HG02642 (cell line): ENCODE data around the gene ABLIM2.
A peak's percentile ranks its signal among the peaks of the same experiment; 100 is the strongest.

ENCODE experiments used
- ATAC-seq: cut with Tn5 transposase; IDR thresholded peaks from one replicate; pipeline ENCODE4 v1.9.1; 2021; ENCODE audit warnings: mild to moderate bottlenecking; ENCODE audit not compliant: unreplicated experiment, poor library complexity

ABLIM2 gene

DNA sequence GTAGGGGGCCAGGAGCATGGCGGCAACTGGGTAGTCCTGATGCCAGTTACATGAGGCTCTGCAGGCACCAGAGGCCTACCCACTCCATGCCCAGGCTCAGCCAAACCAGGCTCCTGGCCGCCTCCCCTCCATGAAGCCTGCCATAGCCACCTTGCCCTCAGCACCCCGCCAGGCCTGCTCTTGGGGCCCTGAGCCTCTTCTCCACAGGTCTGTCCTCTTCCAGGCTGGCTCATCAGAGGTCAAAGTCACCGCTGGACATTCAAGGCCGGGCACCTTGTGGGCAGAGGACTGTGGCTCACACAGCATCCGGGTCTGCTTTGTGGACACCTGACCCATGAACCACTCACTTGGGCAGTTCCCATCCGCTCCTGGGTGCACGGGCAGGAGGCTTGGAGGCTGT lies 158.9 kb downstream of the ABLIM2 start:
- ATAC-seq = no peak

GRCh38 chr4:7999279-7999678 lies 159.3 kb downstream of the ABLIM2 start:
- ATAC-seq = no peak

- no peak for ATAC-seq
These were observed 160.2 kb downstream of the ABLIM2 start for GRCh38 chr4:7998447-7998846.

DNA sequence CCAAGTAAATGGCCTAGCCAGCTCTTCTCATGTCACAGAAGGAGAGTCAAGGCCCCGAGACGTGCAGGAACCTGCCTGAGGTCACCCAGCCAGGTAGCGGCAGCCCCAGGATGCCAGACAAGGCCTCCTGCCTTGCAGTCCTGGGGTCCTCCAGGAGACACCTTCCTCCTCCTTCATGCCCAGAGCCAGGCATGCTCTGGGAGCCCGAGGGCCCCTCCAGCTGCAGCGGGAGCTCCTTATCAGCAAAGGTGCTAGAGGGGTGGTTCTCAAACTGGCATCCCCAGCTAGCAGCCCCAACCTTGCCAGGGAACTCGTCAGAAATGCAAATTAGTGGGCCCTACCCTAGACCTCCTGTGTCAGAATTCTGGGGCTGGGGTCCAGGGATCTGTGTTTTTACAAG lies 162.7 kb downstream of the ABLIM2 start:
- ATAC-seq = no peak

DNA sequence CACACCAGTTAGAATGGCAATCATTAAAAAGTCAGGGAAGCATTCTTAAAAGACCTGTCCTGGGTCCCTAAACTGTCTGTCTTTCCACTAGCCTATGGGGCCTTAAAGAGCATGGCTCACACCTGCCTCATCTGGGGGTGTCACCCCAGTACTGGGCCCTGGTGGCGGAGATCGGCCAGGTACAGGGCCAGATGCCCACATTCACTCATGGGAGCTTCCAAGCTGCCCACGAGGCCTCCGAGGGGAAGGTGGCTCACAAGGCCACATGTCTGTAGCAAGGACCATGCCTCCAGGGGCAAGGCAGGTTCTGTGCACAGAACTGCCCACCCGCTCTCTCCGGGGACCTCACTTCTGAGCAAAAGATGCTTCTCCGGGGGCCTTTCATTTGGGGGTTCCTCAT lies 163.5 kb downstream of the ABLIM2 start:
- no peak for ATAC-seq

- no peak for ATAC-seq
These were observed 164.9 kb downstream of the ABLIM2 start for GRCh38 chr4:7993671-7994070.

DNA sequence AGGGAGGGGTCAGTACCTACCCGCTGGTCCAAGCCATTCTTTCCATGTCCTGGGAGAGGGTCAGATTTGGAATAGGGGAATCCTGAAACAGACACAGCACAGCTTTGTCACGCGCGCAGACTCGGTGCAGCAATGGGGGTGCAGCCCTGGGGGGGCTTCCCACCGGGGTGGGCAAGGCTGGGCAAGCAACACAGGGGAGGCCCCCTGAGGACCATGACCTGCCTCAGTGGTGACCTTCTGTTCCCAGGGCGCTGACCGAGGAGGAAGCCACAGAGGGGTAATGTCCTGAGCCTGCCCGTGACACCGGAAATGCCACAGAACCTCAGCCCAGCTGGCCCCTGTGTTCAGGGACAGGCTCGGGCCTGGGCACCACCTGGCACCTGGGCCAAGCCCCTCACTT lies 165.8 kb downstream of the ABLIM2 start:
- ATAC-seq = no peak

- no peak for ATAC-seq
These were observed 167.7 kb downstream of the ABLIM2 start for GRCh38 chr4:7990807-7991459.

DNA sequence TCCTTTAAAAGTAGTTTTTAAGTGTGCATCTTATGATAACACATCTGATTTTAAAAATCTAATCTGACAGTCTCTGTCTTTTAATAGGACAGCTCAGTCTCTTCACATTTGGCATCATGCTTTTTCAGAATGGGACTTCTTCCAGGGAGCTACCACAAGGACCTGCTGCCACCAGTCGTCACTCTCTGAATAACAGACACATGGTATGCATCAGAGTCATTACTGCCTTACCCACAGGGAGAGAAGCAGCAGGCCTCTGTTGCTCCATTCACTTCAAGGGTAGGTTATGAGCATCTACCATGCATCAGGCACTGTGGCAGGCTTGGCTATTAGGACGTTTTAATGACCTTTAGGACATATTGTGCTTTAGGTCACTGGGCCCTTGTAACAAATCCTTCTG lies 169.0 kb downstream of the ABLIM2 start:
- ATAC-seq = no peak

DNA sequence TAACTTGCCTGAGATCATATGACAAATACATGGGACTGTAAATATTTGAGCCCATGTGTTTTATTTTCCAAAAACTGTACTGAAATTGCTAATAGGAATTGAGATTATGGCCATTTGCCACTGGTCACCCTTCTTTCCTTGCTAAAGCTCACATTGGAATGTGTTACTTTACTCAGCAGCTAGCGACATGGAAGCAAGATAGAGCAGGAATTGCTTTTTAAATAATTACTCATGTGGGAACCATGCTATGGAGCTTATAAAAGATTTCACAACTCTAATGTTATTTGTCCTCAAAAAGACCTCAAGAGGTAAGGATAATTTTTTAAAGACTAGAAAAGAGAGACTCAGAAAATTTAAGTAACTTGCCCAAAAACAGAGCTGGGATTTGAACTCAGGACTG lies 170.2 kb downstream of the ABLIM2 start:
- no peak for ATAC-seq

DNA sequence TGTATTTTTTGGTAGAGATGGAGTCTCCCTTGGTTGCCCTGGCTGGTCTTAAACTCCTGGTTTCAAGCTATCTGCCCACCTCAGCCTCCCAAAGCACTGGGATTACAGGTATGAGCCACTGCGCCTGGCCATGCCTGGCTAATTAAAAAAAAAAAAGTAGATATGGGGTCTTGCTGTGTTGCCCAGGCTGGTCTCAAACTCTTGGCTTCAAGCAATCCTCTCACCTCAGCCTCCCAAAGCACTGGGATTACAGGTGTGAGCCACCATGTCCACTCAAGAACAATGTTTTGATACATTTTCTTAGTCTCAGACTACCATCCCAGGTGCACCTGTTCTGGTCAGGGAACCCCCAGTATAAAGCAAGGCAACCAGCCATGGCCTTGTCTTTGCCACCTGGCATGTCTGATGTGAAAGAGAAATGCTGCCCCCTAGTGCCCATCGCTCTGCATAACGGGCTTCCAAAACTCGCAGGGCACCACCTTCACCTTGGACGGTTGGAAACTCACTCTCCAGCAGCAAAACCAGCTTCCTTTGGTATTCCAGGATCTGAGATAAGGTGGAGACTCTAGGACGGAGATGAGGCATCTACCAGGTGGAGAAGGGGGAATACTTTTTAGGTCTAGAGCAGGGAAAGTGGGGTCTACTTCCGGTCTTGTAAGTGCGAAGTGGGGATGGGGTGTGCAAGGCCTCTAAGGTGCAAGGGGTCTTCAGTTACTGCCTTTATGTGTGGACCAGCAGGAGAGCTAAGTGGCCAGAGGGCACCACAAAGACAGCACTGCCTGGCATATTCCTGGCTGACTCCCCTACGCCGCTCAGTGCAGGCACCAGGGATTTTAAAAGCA lies 171.2 kb downstream of the ABLIM2 start:
- ATAC-seq = peak; percentile 78

DNA sequence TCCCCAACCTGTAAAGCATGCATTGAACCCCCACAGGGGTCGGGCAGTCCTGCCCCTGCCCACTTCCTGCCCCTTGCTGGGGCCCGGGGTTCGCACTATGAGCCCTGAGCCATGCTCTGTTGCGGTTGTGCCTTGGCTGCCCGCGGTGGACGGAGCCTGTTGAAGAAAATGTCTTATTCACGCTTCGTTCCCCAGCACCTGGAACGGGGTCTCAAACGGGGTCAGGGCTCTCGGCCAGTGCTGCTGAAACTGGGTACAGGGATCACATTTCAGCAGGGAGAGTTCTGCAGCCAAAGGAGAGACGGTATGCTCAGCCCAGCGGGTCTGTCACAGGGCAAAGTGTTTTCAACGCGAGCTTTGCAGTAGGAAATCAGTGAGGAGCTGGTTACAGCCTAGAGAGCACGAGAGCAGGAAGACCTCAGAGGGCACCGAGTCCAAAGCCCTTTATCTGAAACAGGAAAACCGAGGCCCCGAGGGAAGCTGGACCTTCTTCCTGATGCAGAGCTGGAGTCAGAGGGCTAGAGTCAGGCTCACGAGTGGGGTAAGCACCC lies 172.6 kb downstream of the ABLIM2 start:
- no peak for ATAC-seq

- no peak for ATAC-seq
These were observed 173.5 kb downstream of the ABLIM2 start for GRCh38 chr4:7985072-7985471.

DNA sequence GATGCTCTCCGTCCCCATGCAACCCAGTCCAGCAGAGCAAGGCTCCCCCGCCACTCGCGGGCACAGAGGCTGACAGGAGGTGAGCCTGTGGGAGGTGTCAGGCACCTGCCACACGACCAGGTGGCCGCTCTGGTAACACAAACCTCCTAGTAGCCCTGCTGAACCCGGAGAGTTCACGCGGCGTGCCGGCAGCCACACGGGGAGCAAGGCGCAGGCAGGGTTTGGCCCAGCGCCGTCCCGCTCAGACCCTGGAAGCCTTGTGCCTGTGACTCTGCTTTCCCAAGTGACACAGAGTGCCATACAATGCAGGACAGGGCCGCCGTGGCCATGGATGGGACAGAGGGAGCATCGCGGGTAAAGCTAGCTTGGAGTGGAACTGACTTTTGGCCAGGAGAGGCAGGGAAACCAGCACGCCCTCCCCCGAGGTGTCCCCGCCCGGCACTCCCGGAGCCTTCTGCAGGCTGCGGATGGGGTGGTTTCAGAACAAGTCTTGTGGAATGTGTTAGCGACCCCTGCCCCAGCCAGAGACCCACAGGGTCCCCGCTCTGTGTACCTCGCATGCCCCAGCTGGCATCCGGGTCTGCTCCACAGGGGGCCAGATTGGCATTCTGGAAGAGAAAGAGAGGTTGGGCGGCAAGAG lies 174.2 kb downstream of the ABLIM2 start:
- ATAC-seq = no peak

GRCh38 chr4:7983296-7983695 lies 175.3 kb downstream of the ABLIM2 start:
- no peak for ATAC-seq

DNA sequence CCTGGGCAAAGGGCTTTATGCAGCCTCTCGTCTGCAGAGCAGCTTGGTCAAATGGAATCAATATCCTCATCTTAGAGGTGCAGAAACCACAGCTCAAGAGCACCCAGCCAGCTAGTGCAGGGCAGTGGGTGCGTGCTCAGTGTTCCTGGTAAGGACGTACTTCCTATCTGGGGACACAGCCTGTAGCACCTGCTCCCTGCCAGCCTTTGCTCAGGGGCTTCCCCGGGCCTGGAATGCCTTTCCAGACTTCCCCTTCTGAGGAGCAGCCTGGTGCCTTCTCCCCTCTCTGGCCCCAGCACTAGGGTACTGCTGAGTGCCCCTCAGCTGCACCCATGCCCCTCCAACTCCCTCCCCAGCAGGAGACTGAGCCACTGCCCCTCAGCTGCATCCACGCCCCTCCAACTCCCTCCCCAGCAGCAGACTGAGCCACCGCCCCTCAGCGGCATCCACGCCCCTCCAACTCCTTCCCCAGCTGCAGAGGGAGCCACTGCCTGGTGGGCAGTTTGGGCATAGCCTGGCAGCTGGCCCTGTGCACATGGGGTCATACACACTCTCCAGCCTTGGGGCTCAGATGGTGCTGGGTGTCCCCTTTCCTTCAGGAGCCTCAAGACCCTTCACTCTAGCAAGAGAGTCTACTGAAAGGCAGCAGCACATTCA lies 176.7 kb downstream of the ABLIM2 start:
- ATAC-seq = no peak

DNA sequence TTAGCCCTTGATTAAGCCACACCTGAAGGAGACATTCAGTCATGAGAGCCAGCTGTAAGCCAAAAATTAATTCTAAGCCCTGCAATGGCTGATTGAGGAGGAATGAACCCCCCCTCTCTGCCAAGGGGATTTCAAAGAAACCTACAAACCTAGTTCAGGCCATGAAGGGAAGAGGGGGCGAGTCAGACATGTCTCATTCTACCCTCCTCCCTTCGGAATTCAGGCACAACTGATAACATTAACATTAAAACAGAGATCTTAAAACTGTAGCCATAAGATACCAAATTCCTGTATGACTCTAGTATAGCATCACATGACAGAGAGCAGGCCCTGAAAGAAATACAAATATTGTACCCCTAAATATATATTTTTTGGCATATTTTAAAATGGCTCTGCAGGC lies 178.6 kb downstream of the ABLIM2 start:
- ATAC-seq = no peak

DNA sequence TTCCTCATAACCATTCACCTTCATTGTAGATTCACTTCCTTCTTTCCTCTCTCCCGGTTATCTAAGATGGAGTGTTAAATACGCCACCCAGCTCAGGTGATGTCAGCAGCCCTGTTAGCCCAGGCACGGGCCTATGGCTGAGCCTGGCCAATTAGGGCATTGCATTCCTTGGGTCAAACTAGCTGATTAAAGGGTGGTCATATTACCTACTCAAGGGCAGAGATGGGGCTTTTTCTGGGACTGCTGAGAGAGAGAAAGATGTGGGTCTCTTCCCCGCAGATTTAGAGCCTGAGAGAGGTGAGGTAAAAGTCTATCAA lies 179.0 kb downstream of the ABLIM2 start:
- ATAC-seq = no peak

DNA sequence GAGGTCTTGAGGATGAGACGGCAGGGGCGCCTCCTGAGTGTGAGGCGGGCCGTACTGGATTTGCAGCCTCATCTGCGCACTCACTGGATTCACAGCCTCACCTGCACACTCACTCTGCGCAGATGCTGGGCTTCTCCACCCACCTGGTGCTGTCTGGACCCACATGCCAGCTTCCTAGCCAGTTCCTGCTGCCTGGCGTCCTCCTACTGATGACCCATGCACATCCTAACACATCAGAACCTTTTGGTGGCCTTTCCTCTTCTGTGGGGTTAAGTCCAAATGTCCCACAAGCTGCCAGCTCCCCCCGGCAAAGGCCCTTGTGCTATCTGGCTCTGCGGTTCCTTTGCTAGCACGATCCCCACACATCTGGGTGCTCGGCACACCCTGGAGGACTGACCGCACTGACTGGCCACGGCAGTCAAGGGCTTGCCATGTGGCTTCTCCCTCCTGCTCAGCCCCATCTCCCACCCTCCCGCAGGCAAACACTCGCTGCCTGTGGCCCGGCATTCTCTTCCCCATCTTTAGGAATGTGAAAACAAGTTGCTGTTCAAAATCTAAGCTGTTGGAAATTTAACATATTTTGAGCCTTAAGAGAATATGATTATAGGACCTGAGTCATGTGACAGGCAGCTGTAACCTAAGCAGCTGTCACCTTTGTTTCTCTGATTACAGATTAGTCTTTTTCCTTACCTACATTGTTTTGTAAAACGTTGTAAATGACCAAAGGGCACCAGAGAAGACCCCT lies 179.5 kb downstream of the ABLIM2 start:
- no peak for ATAC-seq

DNA sequence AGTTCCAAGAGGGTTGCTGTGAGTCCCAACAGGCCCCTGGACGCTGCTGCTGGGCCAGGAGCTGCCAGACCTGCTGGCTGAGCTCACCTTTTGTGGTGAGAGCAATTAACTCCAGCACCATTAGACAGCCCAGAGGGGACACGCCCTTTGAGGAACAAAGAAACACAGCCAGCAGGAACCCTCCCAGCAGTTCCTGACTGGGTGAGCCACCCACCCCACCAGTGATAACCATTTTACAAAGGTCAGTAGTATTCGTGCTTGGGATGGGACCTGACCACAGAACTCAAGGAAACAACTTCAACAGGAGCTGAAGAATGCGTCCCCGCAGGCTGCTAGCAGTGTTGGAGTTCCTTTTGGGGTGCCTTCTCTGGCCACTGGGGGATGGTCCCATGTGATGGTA lies 180.1 kb downstream of the ABLIM2 start:
- no peak for ATAC-seq
